MM.1S (cell line): ENCODE measurements around the gene POC5.
A peak's percentile ranks its signal among the peaks of the same experiment; 100 is the strongest.

Experiments
- DNase-seq: peaks from one replicate; pipeline ENCODE4 v3.0.0-alpha.2; 2015
- H2AFZ ChIP-seq: fragments of 300-600 bp; sonication (generic); 2 replicates; pipeline ENCODE4 v1.6.0; 2016; ENCODE audit warnings: antibody characterized with exemption, low read length
- H3F3A ChIP-seq: fragments of 300-600 bp; sonication (generic); 2 replicates; pipeline ENCODE4 v1.6.1; 2016; ENCODE audit warnings: mild to moderate bottlenecking, antibody characterized with exemption, low read length, moderate library complexity, mixed read lengths; ENCODE audit not compliant: insufficient read depth
- H3K27ac ChIP-seq: fragments of 300-600 bp; sonication (generic); 2 replicates; pipeline ENCODE4 v1.5.1; 2016; ENCODE audit warnings: mild to moderate bottlenecking, low read length
- H3K27me3 ChIP-seq: fragments of 300-600 bp; sonication (generic); replicated peaks from 2 replicates; pipeline ENCODE4 v1.6.0; 2016; ENCODE audit warnings: low read length; ENCODE audit not compliant: insufficient read depth
- H3K36me3 ChIP-seq: fragments of 300-600 bp; sonication (generic); replicated peaks from 2 replicates; pipeline ENCODE4 v1.6.1; 2016; ENCODE audit warnings: mild to moderate bottlenecking, low read length, mixed read lengths; ENCODE audit not compliant: insufficient read depth
- H3K4me1 ChIP-seq: fragments of 300-600 bp; sonication (generic); 2 replicates; pipeline ENCODE4 v1.6.1; 2016; ENCODE audit warnings: low read length, mixed read lengths
- H3K4me2 ChIP-seq: fragments of 300-600 bp; sonication (generic); 2 replicates; pipeline ENCODE4 v1.6.0; 2016; ENCODE audit warnings: low read depth, low read length
- H3K4me3 ChIP-seq: fragments of 300-600 bp; sonication (generic); 2 replicates; pipeline ENCODE4 v1.5.1; 2016; ENCODE audit warnings: low read length, mixed read lengths
- H3K79me2 ChIP-seq: fragments of 300-600 bp; sonication (generic); 2 replicates; pipeline ENCODE4 v1.6.1; 2016; ENCODE audit warnings: mixed run types, low read length, mixed read lengths
- H3K9ac ChIP-seq: fragments of 300-600 bp; sonication (generic); 2 replicates; pipeline ENCODE4 v1.6.1; 2016; ENCODE audit warnings: low read length, mixed read lengths
- H3K9me2 ChIP-seq: fragments of 300-600 bp; sonication (generic); replicated peaks from 2 replicates; pipeline ENCODE4 v1.6.1; 2016; ENCODE audit warnings: mild to moderate bottlenecking, low read length, mixed read lengths; ENCODE audit not compliant: insufficient read depth
- H3K9me3 ChIP-seq: fragments of 300-600 bp; sonication (generic); replicated peaks from 2 replicates; pipeline ENCODE4 v1.6.1; 2016; ENCODE audit warnings: mild to moderate bottlenecking, low read length, mixed read lengths; ENCODE audit not compliant: insufficient read depth
- H4K20me1 ChIP-seq: fragments of 300-600 bp; sonication (generic); 2 replicates; pipeline ENCODE4 v1.6.1; 2016; ENCODE audit warnings: mild to moderate bottlenecking, low read length, moderate library complexity, mixed read lengths; ENCODE audit not compliant: insufficient read depth
- CTCF ChIP-seq: fragments of 300-600 bp; sonication (generic); IDR thresholded peaks from 2 replicates; pipeline ENCODE4 v1.5.1; 2016; ENCODE audit warnings: antibody characterized with exemption, low read length, mixed read lengths
- EZH2 ChIP-seq: fragments of 300-600 bp; sonication (generic); optimal IDR thresholded peaks from 2 replicates; pipeline ENCODE3; 2017; ENCODE audit warnings: low read depth, mild to moderate bottlenecking, antibody characterized with exemption, low read length, mixed read lengths
- EZH2phosphoT487 ChIP-seq: fragments of 300-600 bp; sonication (generic); IDR thresholded peaks from 2 replicates; pipeline ENCODE4 v1.6.1; 2018; ENCODE audit warnings: antibody characterized with exemption, low read length

POC5 gene

GRCh38 chr5:75686480-75686879 lies 30.8 kb downstream of the POC5 start:
- no peak overlapping the region for H3K4me3 ChIP-seq
- TF ChIP-seq EZH2phosphoT487 (no peak), CTCF (no peak), EZH2 (no peak)
- no peaks in the 10 kb centered on the region for H3K9me2 ChIP-seq
- no peaks in the 10 kb centered on the region for H4K20me1 ChIP-seq
- no peaks in the 10 kb centered on the region for H3K27me3 ChIP-seq
- no peak overlapping the region for H3K4me2 ChIP-seq
- no peak for DNase-seq
- H3F3A ChIP-seq, result peaks cover 4% of the 10 kb centered on the region; the same call in 1 of the 2 replicates
- no peaks in the 10 kb centered on the region for H3K79me2 ChIP-seq
- H3K9ac ChIP-seq, result no peak overlapping the region
- no peaks in the 10 kb centered on the region for H3K9me3 ChIP-seq
- peaks cover 10% of the 10 kb centered on the region; the same call in 1 of the 2 replicates for H3K36me3 ChIP-seq
- H3K27ac ChIP-seq, result no peak overlapping the region
- no peak overlapping the region for H2AFZ ChIP-seq
- no peaks in the 10 kb centered on the region for H3K4me1 ChIP-seq

- no peak for TF ChIP-seq EZH2phosphoT487
- TF ChIP-seq CTCF, result no peak
- TF ChIP-seq EZH2, result no peak
- no peaks in the 10 kb centered on the region for H3K27me3 ChIP-seq
- H3K4me2 ChIP-seq, result no peak overlapping the region
- H3K36me3 ChIP-seq, result peaks cover 10% of the 10 kb centered on the region; the same call in 1 of the 2 replicates
- no peaks in the 10 kb centered on the region for H3K79me2 ChIP-seq
- no peaks in the 10 kb centered on the region for H3K9me2 ChIP-seq
- peaks cover 4% of the 10 kb centered on the region; the same call in 1 of the 2 replicates for H3F3A ChIP-seq
- no peaks in the 10 kb centered on the region for H4K20me1 ChIP-seq
- H3K27ac ChIP-seq, result no peak overlapping the region
- no peak overlapping the region for H3K9ac ChIP-seq
- no peak overlapping the region for H3K4me3 ChIP-seq
- no peak overlapping the region for H2AFZ ChIP-seq
- no peaks in the 10 kb centered on the region for H3K9me3 ChIP-seq
- no peak for DNase-seq
- no peaks in the 10 kb centered on the region for H3K4me1 ChIP-seq
Observed at GRCh38 chr5:75685141-75685540, 32.1 kb downstream of the POC5 start.

GRCh38 chr5:75681125-75681830 lies 36.0 kb downstream of the POC5 start:
- H2AFZ ChIP-seq, result no peak overlapping the region
- H3K4me1 ChIP-seq, result no peaks in the 10 kb centered on the region
- H3K27me3 ChIP-seq, result no peaks in the 10 kb centered on the region
- no peaks in the 10 kb centered on the region for H4K20me1 ChIP-seq
- no peak overlapping the region for H3K9ac ChIP-seq
- no peaks in the 10 kb centered on the region for H3K79me2 ChIP-seq
- peaks cover 7% of the 10 kb centered on the region; the same call in 1 of the 2 replicates for H3K36me3 ChIP-seq
- H3K9me2 ChIP-seq, result no peaks in the 10 kb centered on the region
- H3K27ac ChIP-seq, result no peak overlapping the region
- no peak overlapping the region for H3K4me2 ChIP-seq
- no peak overlapping the region for H3K4me3 ChIP-seq
- TF ChIP-seq EZH2, result no peak
- peak; percentile 56 for TF ChIP-seq CTCF
- H3K9me3 ChIP-seq, result no peaks in the 10 kb centered on the region
- H3F3A ChIP-seq, result peaks cover 4% of the 10 kb centered on the region; the same call in 1 of the 2 replicates
- peak; percentile 42 for DNase-seq
